GM21529 (cell line): Measurements from ENCODE around the gene VN1R4.
"Not testable (repeated sequence)": the region's sequence is repeated elsewhere in the genome, so short reads cannot be mapped to it uniquely, and the experiment has no call there.

ENCODE experiments used
- ATAC-seq: cut with Tn5 transposase; IDR thresholded peaks from one replicate; pipeline ENCODE4 v1.9.1; 2021; ENCODE audit not compliant: unreplicated experiment

The VN1R4 gene, protein sequence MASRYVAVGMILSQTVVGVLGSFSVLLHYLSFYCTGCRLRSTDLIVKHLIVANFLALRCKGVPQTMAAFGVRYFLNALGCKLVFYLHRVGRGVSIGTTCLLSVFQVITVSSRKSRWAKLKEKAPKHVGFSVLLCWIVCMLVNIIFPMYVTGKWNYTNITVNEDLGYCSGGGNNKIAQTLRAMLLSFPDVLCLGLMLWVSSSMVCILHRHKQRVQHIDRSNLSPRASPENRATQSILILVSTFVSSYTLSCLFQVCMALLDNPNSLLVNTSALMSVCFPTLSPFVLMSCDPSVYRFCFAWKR

DNA sequence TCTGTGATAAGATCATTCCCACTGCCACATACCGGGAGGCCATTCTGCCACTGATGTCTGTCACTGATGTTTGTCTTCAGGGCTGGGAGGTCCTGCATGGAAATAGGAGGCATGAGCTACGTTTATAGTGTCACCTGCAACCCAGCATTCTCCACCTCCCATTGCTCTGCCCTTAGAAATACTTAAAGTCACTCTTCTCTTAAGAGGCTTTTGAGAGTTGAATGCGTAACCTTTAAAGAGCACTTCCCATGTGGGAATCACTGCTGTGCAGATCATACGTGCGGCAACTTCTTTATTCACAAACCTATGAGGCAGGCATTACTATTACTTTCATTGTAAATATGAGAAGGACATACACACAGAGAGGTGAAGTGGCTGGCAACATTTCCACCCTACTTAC lies at the start of gene VN1R4:
TSS of gene VN1R4 (minus strand) at position 101 of the 400 bp plus-strand sequence. CDS start at position 43, 58 bp downstream.
- not testable (repeated sequence) for ATAC-seq

- no peak for ATAC-seq
These were observed 44.4 kb upstream of the VN1R4 start for GRCh38 chr19:53311897-53312296.

DNA sequence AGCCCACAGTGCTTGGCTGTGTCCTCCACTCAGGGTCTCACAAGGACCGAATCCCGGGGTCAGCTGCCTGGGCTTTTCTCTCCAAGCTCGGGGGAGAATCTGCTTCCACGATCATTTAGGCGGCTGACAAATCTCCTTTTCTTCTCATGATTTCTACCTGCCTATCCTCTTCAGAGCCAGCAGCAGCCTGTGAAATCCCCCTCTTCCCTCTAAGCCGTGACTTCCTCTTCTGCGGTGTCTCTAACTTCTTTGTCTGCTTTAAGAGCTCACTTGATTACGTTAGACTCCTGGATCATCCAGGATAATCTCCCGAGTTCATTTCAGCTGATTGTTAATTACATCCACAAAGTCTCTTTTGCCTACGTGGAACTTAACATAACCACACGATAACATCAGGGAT lies 43.5 kb upstream of the VN1R4 start:
- ATAC-seq = no peak

DNA sequence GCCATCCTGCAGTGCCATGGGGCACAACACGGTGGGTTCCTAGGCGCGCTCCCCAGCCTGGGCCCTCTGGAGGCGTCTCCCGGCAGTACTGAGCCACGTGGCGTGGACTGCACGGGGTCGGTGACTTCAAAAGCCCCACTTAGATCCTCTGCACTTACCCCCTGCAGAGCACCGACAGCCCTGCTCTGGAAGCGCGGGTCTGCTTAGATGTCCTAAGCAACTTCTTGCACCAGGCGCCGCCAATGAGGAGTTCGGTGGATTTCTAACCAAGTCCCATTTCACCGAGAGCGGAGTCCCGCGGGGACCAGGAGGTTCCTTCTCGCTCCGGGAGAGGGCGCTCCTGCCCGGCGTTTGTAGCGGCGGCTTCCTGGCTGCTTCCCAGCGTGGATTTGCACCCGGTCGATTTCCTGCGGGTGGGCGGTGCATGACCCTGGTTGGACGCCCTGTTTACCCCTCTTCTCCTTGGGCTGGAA lies 40.9 kb upstream of the VN1R4 start:
- ATAC-seq = no peak

GRCh38 chr19:53301341-53301740 lies 33.8 kb upstream of the VN1R4 start:
- not testable (repeated sequence) for ATAC-seq

DNA sequence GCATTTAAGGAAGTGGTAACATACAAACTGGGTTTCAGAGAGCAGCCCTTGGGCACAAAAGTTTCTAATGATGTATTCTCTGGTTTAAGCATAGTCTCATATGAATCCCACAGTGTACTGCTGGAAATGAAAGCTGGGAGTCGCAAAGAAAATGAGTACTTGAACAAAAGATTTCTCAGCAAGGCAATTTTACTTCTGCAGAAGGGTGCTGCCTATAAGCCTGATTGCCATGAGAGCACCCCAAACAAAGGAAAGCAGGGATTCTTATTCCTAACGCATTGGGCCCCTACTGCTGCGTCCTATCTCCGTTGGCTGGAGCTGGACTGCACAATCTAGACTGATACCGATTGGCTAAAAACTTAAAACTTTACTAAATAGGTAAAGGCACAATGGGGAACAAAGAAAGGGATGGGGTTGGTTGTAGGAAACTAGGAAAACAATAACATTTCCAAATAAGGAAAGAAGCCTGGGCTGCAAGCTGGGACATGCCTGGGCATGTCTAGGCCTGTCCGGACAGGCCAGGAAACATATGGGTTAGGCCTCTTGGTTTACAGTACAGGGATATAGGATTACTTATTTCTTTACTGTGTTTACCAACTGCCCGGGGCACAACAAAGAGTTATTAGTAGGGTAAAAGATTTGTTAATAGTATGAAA lies 27.4 kb upstream of the VN1R4 start:
- ATAC-seq = no peak

DNA sequence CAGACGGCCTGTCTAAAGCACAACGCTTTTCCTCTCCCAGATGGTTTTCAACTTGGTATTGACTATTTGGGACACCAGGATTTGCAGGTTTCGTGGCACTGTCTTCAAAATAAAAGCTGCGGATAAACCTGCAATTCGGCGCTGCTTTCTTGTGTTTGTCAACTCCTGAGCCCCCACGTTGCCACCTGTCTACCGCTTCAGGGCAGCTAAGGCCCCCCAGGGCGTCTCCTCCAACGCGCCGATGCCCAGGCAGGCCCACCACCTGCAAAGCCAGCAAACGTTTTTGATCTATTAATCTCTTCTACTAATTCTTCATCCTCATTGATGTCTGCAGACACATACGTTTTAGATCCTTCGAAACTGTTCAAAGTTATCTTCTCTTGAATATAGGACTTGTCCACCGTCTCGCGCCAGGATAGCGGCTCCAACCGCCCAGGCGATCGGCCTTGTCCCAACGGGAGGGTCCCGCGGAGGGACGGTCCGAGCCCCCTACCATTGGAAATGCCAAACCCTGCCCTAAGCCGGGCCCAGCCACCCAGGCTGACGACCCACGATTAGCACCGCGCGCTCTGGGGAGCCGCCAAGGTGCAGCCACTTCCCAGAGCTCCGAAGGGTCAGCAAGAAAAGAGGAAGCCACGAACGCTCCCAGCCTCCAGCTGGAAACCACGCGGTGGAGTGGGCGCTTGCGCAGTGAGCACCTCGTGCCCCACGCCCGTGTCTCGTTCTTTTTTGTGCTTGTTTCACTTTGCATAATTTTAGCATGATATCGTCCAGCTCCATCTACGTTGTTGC lies 23.4 kb upstream of the VN1R4 start:
- ATAC-seq = no peak

DNA sequence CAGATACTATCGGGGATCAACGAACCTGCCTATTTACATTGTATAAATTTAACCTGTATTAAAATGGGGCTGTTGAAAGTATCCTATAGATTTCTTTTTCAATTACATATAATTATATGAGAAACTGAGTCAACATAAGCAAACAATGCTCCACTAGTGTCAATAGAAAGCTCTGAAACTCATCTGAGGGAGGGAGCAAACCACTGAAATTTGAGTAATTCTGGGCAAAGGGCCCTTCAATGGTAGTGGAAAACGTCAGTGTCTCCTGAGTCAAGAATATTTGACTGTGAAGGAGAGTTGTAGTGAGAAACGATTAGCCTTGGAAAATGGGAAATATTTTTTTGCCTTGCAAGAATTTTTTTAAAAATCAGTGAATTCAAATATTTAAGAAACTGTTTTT lies 17.6 kb upstream of the VN1R4 start:
- ATAC-seq = no peak

DNA sequence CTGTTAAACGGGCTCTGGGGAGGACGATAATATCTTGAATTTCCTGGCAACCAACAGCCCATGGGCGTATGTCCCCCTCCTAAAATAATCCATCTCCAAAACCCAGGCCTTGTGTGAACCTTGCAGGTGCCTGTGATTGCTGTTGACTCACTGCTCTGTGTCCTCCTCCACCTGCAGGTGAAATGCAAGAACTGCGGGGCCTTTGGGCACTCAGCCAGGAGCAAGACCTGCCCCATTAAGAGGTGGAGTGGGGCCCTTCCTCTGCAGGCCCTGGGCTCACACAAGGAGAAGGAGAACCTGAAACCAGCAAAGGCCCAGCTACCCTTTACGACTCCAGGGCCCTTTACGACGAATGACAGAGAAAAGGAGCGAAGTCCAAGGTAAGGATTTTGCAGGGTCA lies 14.4 kb upstream of the VN1R4 start:
- not testable (repeated sequence) for ATAC-seq

- ATAC-seq = no peak
These were observed 8.0 kb upstream of the VN1R4 start for GRCh38 chr19:53275480-53275879.

GRCh38 chr19:53272044-53272443 lies 4.5 kb upstream of the VN1R4 start:
- no peak for ATAC-seq

GRCh38 chr19:53269861-53270260 lies 2.3 kb upstream of the VN1R4 start:
- not testable (repeated sequence) for ATAC-seq

DNA sequence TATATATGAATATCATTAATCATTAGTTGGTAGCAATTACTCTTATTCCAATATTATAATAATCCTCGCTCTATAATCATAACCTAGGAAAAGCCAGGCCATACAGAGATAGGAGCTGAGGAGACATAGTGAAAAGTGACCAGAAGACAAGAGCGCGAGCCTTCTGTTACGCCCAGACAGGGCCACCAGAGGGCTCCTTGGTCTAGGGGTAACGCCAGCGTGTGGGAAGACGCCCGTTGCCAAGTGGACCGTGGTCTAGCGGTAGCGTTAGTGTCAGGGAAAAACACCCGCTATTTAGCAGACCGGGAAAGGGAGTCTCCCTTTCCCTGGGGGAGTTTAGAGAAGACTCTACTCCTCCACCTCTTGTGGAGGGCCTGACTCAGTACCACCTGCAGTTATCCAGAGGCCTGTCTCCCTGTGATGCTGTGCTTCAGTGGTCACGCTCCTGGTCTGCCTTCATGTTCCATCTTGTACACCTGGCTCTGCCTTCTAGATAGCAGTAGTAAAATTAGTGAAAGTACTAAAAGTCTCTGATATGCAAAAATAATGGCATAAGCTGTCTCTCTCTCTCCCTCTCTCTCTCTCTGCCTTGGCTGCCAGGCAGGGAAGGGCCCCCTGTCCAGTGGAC lies 9.7 kb downstream of the VN1R4 start, which contains the start of gene VN1R2:
TSS of gene VN1R2 (plus strand) at position 578 of the 628 bp plus-strand sequence. CDS start 84 bp downstream, outside the sequence.
- not testable (repeated sequence) for ATAC-seq

DNA sequence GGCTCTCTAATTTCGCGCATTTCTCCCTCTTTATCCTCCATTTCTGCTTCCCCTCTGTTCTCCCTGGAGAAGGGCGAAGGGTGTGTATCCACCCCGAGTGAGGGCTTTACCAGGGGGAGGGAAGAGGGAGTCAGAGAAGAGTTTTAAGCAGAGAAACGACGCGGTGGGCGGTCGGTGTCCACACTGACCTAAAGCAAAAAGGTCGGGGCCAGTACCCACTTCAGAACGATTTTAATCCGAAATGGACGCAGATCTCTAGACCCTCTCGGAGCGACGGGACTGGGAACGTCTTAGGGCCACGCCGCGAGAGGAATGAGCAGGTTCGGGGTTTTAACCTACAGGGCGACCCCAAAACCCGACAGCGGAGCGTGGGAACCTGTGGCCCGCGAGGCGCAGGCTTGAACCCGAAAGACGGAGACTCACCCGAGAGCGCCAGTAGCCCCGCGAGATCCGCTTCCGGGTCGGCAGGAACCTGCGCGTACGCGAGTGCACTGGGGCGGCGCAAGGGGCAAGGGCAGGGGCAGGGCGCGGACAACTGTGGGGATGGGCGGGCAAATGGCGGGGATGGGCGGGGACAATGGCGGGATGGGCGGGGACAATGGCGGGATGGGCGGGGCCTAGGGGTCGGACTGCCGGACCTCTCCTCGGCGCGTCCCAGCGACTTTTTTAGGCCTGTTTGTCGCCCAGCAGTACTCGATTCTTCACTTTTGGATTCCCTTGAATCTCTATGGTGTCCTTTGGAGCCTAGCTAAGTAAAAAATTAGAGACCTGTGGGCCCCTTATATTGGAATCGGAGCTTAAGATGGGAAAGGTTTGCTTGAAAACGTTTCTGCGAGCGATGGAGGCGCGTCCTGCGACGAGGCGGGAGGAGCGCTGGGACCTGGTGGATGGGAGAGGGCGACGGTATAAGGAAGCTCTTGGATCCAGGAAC lies 12.8 kb downstream of the VN1R4 start, which contains the start of gene ZNF677:
TSS of gene ZNF677 (minus strand) at position 463 of the 931 bp plus-strand sequence. CDS start 3,323 bp downstream, outside the sequence.
- no peak for ATAC-seq

DNA sequence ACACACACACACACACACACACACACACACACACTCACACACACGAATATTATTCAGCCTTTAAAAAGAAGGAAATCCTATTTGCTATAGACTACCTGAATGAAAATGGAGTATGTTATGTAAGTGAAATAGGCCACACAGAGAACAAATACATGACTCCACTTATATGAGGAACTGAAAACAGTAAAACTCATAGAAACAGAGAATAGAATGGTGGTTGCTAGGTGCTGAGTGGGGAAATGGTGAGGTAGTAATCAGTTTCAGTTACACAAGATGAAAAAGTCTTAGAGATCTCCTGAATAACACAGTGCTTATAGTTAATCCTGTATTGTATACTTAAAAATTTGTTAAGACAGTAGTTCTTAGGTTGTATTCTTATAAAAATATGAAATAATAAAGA lies 21.0 kb downstream of the VN1R4 start:
- ATAC-seq = no peak

GRCh38 chr19:53237114-53237777 lies 30.3 kb downstream of the VN1R4 start:
- no peak for ATAC-seq

DNA sequence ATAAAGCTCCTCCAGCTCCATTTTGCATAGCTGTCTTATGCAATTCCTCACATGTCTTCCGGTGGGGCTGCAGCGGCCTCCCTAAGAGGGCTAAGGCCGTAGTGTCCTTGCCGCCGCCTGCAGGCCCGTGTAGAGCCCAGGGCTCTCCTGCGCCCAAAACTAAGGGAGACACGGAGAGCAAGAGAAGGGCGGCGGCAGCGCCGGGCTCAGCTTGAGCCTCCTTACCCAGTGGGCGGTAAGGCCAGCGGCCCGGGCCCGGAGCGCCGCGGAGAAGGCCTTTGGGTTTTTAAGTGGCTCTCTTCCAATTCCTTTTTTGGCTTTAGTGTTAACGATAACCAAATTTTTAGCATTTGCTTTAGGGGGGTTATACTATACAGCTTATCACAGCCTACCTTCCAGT lies 42.9 kb downstream of the VN1R4 start:
- ATAC-seq = no peak

- not testable (repeated sequence) for ATAC-seq
These were observed 44.8 kb downstream of the VN1R4 start for GRCh38 chr19:53222716-53223115.
